ENCODE results near the gene GOLGA6L26.

DNA sequence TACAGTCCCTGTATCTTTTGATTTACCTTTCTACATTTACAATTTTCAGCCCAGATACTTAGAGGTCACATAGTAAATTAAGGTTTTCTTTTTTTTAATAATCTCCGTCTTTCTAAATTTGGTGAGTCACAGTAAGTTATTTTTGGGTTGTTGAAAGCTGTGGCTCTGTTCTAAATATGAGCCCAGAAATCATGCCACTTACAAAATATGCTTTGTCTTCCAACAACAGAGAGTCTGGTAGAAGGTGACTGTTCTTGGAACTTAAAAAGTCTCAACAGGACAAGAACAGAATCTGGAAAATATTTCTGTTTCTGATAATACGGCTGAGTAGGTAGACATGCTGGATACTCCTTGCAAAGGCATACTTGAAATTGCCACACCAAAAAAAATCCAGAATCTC, 36.6 kb upstream of the GOLGA6L26 start:
- TF ChIP-seq SUZ12 (IDR thresholded peaks at IDR 0.05; ENCODE audit: extremely low read depth, insufficient read depth, insufficient read length) (no peak), YY1 (IDR thresholded peaks at IDR 0.05; ENCODE audit: insufficient read depth, insufficient read length) (no peak)

Measured in NT2/D1 (cell line).